Pancreas (tissue), 10 donors: ENCODE measurements around the gene ACTN2. TPM values are rescaled to one million over a fixed set of nuclear protein-coding genes. Genes with fewer than 3 reads are reported as not detected.

Experiments used
- ATAC-seq, 4 donors: fragments of 200-7000 bp; cut with Tn5 transposase; one replicate each; pipeline versions ENCODE4 v1.8.0 to v1.9.1; 2020; ENCODE audit warnings: mild to moderate bottlenecking in 4 of 4, moderate library complexity in 4 of 4
- DNase-seq, 6 donors: peaks; one replicate each; pipeline ENCODE4 v3.0.0-alpha.2; 2020
- FAIRE-seq: peaks from 2 replicates; lab custom pipeline; 2012; peaks lifted over from hg19 to GRCh38; lab: Jason Lieb, UNC
- H3K27ac ChIP-seq, 4 donors: fragments of 200-600 bp; sonication (generic); 1 replicate in 3 of 4; 2 replicates in 1 of 4; pipeline versions ENCODE4 v1.5.0 to v1.8.0; 2020
- H3K27me3 ChIP-seq, 4 donors: fragments of 200-600 bp; one replicate each; pipeline ENCODE4 v1.8.0; 2021
- H3K36me3 ChIP-seq, 3 donors: fragments of 200-600 bp; sonication (generic) in 1 of 3; one replicate each; pipeline versions ENCODE4 v1.5.0 to v1.8.0; 2020 to 2021
- H3K4me1 ChIP-seq, 3 donors: fragments of 200-600 bp; one replicate each; pipeline ENCODE4 v1.8.0; 2021
- H3K4me3 ChIP-seq, 4 donors: fragments of 200-600 bp; sonication (generic) in 2 of 4; one replicate each; pipeline versions ENCODE4 v1.5.0 to v1.8.0; 2020 to 2021
- H3K9me3 ChIP-seq, 4 donors: fragments of 200-600 bp; one replicate each; pipeline ENCODE4 v1.8.0; 2021
- CTCF ChIP-seq, 4 donors: fragments of 200-600 bp; sonication (generic) in 3 of 4; IDR thresholded peaks; one replicate each; pipeline versions ENCODE4 v1.5.0 to v1.8.0; 2021; ENCODE audit warnings: antibody characterized with exemption in 4 of 4
- WGBS, 2 donors: extraction: QIAGEN DNeasy Blood & Tissue Kit; methylation state at CpG; one replicate each; pipeline ENCODE4 v1.1.7; 2013; 5-methylcytosine and 5-hydroxymethylcytosine counted together
- intact Hi-C, 3 donors: fragments of 100-400 bp; cut with DNase I; formaldehyde crosslinking; loops; one replicate each; pipeline versions ENCODE4 v1.11.1 to v1.14.2; 2022
- polyA plus RNA-seq, 2 donors: library from polyadenylated mRNA; stranded (reverse); fragments of 200-250 nt; gene quantifications; one replicate each; pipeline ENCODE4 v1.2.3, GENCODE V29; 2013
- total RNA-seq, 6 donors: library from RNA; stranded (reverse); fragmentation: NEBNext Ultra II Directional in 4 of 6; extraction: Animal tissue kit (Norgen Biotek cat#: 25700) in 4 of 6; gene quantifications; one replicate each; pipeline versions ENCODE4 v1.2.1 to v1.2.4, GENCODE V29; 2021 to 2023
- donor health status: healthy with polysubstance abuse.
- donor health status: DM: no; HTN: no; CAD: no; lungs with moderate emphysema.
- donor health status: DM: no; HTN: no; CAD: no.
- donor health status: control.
- donor health status: control.
- donor health status: Bipolar disorder and iron deficiency.
- donor health status: DM: yes; HTN: yes; CAD: no.
- donor health status: DM: no; HTN: no; CAD: no.
- donor health status: DM: no; HTN: no; CAD: no.
- donor health status: DM: yes; HTN: yes; CAD: no.

ACTN2 gene
- total and polyA plus RNA-seq, 8 donors: 0.95 to 4.6 (median 1.5) TPM

- TF ChIP-seq CTCF (IDR thresholded peaks at IDR 0.05): no peak
- Histone ChIP-seq H3K4me1 (peaks cover 15 to 25% (median 20%) of the 10 kb centered on the region in 3 donors), H3K36me3 (no peaks in the 10 kb centered on the region), H3K9me3 (no peaks in the 10 kb centered on the region), H3K4me3 (no peak overlapping the region), H3K27ac (peak overlapping the region in 2 of 4 donors; percentile 63 to 66), H3K27me3 (no peaks in the 10 kb centered on the region)
- intact Hi-C loops: no loop called here
- WGBS, 2 donors: 46 to 48% methylated on average over 6 of the region's 6 CpGs
- no peak for DNase-seq
- no peak for FAIRE-seq
- ATAC-seq: peak in 2 of 4 donors; percentile 15 to 22
Measured at GRCh38 chr1:236760480-236760879, 74.2 kb downstream of the ACTN2 start.

- DNase-seq (no peak), FAIRE-seq (no peak), ATAC-seq (peak in 1 of 4 donors; percentile 10)
- peaks cover 18 to 25% (median 20%) of the 10 kb centered on the region in 3 donors for H3K4me1 ChIP-seq
- no peak for TF ChIP-seq CTCF (IDR thresholded peaks at IDR 0.05)
- peak overlapping the region in 2 of 4 donors; percentile 63 to 66 for H3K27ac ChIP-seq
- no peaks in the 10 kb centered on the region for H3K9me3 ChIP-seq
- no peaks in the 10 kb centered on the region for H3K27me3 ChIP-seq
- intact Hi-C loops: no loop called here
- H3K4me3 ChIP-seq: no peak overlapping the region
- H3K36me3 ChIP-seq: no peaks in the 10 kb centered on the region
- 67 to 72% methylated on average over 14 of the region's 14 CpGs for WGBS, 2 donors
Measured at GRCh38 chr1:236760986-236761385, 74.7 kb downstream of the ACTN2 start.

GRCh38 chr1:236761397-236762132, 75.3 kb downstream of the ACTN2 start:
- peak; percentile 78 to 90 (median 84) for ATAC-seq
- no peak for FAIRE-seq
- 33 to 49% methylated on average over 5 of the region's 5 CpGs for WGBS, 2 donors

GRCh38 chr1:236762410-236762809, 76.1 kb downstream of the ACTN2 start:
- no peak for FAIRE-seq
- 86 to 88% methylated on average over 15 of the region's 15 CpGs for WGBS, 2 donors
- intact Hi-C loops: no loop called here

More at GRCh38 chr1:236761397-236762132, 75.3 kb downstream of the ACTN2 start:
- Histone ChIP-seq H3K4me3 (no peak overlapping the region), H3K27me3 (no peaks in the 10 kb centered on the region), H3K27ac (peak overlapping the region in 2 of 4 donors; percentile 63 to 66), H3K36me3 (no peaks in the 10 kb centered on the region), H3K9me3 (no peaks in the 10 kb centered on the region), H3K4me1 (peaks cover 20 to 25% (median 23%) of the 10 kb centered on the region in 3 donors)
- TF ChIP-seq CTCF (IDR thresholded peaks at IDR 0.05): no peak
- intact Hi-C loops: no loop called here
- DNase-seq: peak in 2 of 6 donors; percentile 36 to 40

More at GRCh38 chr1:236762410-236762809, 76.1 kb downstream of the ACTN2 start:
- peak in 1 of 4 donors; percentile 32 for ATAC-seq
- DNase-seq: no peak
- Histone ChIP-seq H3K9me3 (no peaks in the 10 kb centered on the region), H3K27me3 (no peaks in the 10 kb centered on the region), H3K27ac (peak overlapping the region in 2 of 4 donors; percentile 63 to 66), H3K36me3 (no peaks in the 10 kb centered on the region), H3K4me3 (no peak overlapping the region), H3K4me1 (peaks cover 25 to 28% (median 25%) of the 10 kb centered on the region in 3 donors)
- no peak for TF ChIP-seq CTCF (IDR thresholded peaks at IDR 0.05)
